ENCODE measurements around the gene S100A12.

DNA sequence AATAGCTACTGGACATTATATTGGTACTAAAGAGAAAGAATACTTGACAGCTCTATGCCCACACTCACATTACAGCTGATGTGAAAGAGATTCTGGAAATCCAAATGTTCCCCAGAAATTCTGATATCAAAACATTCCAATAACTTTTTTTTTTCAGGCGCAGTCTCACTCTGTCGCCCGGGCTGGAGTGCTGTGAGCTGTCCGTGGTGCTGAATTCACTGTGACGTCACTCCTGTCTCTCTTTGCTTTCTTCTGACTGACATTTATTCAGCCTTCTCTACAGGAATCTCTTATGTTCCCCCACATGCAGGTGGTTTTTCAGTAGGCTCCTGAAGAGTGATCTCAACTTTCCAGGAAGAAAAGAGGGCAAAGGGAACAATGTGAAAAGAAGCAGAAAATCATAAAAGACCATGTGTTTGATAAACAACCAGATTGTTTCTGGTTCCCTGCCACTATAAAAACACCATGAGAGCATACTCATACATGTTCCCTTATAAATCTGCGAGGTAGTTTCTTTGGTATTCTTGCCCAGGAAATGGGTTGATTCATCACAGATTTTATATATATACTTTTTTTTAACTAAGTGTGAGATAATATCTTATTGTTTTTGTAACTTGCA is 47.1 kb upstream of the S100A12 start:
- TF ChIP-seq, protein P1, sequence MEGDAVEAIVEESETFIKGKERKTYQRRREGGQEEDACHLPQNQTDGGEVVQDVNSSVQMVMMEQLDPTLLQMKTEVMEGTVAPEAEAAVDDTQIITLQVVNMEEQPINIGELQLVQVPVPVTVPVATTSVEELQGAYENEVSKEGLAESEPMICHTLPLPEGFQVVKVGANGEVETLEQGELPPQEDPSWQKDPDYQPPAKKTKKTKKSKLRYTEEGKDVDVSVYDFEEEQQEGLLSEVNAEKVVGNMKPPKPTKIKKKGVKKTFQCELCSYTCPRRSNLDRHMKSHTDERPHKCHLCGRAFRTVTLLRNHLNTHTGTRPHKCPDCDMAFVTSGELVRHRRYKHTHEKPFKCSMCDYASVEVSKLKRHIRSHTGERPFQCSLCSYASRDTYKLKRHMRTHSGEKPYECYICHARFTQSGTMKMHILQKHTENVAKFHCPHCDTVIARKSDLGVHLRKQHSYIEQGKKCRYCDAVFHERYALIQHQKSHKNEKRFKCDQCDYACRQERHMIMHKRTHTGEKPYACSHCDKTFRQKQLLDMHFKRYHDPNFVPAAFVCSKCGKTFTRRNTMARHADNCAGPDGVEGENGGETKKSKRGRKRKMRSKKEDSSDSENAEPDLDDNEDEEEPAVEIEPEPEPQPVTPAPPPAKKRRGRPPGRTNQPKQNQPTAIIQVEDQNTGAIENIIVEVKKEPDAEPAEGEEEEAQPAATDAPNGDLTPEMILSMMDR (IDR thresholded peaks at IDR 0.05; ENCODE audit: low read length) = no peak
- no peak for TF ChIP-seq EZH2phosphoT487 (IDR thresholded peaks at IDR 0.05; ENCODE audit: low read length)
